PFSK-1 (cell line): ENCODE results near the gene KRTAP2-2.
"Not testable (repeated sequence)": the region's sequence is repeated elsewhere in the genome, so short reads cannot be mapped to it uniquely, and the experiment has no call there.

Experiments used
- POLR2AphosphoS5 ChIP-seq: IDR thresholded peaks from 2 replicates; pipeline ENCODE4 v1.6.1; 2012; ENCODE audit warnings: low read depth, mild to moderate bottlenecking, control low read depth, low read length, moderate library complexity
- SIN3A ChIP-seq: IDR thresholded peaks from 2 replicates; pipeline ENCODE4 v1.6.1; 2012; ENCODE audit warnings: mild to moderate bottlenecking, low read length, moderate library complexity, borderline replicate concordance; ENCODE audit not compliant: insufficient read depth
- TAF1 ChIP-seq: IDR thresholded peaks from 2 replicates; pipeline ENCODE4 v1.6.1; 2012; ENCODE audit warnings: low read length, control low read depth, borderline replicate concordance; ENCODE audit not compliant: insufficient read depth

DNA sequence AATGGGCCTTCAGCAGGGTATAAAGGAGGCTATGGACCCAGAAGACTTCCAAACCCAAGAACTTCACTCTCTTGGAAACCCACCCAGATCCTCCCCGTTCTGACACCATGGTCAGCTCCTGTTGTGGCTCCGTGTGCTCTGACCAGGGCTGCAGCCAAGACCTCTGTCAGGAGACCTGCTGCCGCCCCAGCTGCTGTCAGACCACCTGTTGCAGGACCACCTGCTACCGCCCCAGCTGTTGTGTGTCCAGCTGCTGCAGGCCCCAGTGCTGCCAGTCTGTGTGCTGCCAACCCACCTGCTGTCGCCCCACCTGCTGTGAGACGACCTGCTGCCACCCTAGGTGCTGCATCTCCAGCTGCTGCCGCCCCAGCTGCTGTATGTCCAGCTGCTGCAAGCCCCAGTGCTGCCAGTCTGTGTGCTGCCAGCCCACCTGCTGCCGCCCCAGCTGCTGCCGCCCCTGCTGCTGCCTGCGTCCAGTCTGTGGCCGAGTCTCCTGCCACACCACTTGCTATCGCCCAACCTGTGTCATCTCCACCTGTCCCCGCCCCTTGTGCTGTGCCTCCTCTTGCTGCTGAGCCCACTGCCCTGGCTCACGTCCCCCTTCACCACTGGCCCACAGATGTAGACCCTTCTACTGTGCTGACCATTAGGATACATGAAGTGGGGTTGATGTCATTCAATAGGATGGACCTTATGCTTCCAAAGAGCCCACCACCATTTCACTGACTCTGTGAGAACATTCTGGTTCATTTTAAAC lies 29.2 kb upstream of the KRTAP2-2 start, which contains the start of gene KRTAP4-7:
- TF ChIP-seq SIN3A, TAF1, POLR2AphosphoS5: not testable (repeated sequence)
